Mucosa of descending colon (tissue), 3 donors: ENCODE data around the gene RAB7A. TPM values are rescaled to one million over a fixed set of nuclear protein-coding genes. Genes with fewer than 3 reads are reported as not detected.

Experiments used
- ATAC-seq: fragments of 200-7000 bp; cut with Tn5 transposase; one replicate; pipeline ENCODE4 v1.9.1; 2020; ENCODE audit warnings: mild to moderate bottlenecking, moderate library complexity
- DNase-seq, 3 donors: peaks; one replicate each; pipeline ENCODE4 v3.0.0-alpha.2; 2020
- H3K36me3 ChIP-seq: fragments of 200-600 bp; one replicate; pipeline ENCODE4 v1.8.0; 2021; ENCODE audit warnings: low read depth, mild to moderate bottlenecking
- H3K4me1 ChIP-seq: fragments of 200-600 bp; one replicate; pipeline ENCODE4 v1.8.0; 2021; ENCODE audit warnings: low read depth, mild to moderate bottlenecking
- H3K4me3 ChIP-seq: fragments of 200-600 bp; one replicate; pipeline ENCODE4 v1.8.0; 2021; ENCODE audit warnings: mild to moderate bottlenecking
- H3K9me3 ChIP-seq: fragments of 200-600 bp; one replicate; pipeline ENCODE4 v1.8.0; 2021; ENCODE audit warnings: mild to moderate bottlenecking
- intact Hi-C, 2 donors: fragments of 100-400 bp; cut with DNase I in 1 of 2; cut with micrococcal nuclease in 1 of 2; formaldehyde crosslinking; loops; one replicate each; pipeline versions ENCODE4 v1.11.0 to v1.11.1; 2022; cut with DNase I, micrococcal nuclease
- long read RNA-seq, 2 donors: library from polyadenylated mRNA; unstranded; transcript quantifications; one replicate each; pipeline ENCODE4 v2.0.0, GENCODE V29; 2019 to 2021
- total RNA-seq, 3 donors: library from RNA; stranded (reverse); fragmentation: NEBNext Ultra II Directional in 2 of 3; extraction: Animal tissue kit (Norgen Biotek cat#: 25700) in 2 of 3; gene quantifications; one replicate each; pipeline versions ENCODE4 v1.2.1 to v1.2.4, GENCODE V29; 2021 to 2023
- TF ChIP-seq, protein P1 (sequence below): fragments of 200-600 bp; IDR thresholded peaks from one replicate; pipeline ENCODE4 v1.8.0; 2022; ENCODE audit warnings: antibody characterized with exemption, mild to moderate bottlenecking
- donor health status: DM: no; HTN: no; CAD: no; lungs with moderate emphysema.
- donor health status: DM: no; HTN: no; CAD: no.
- donor health status: DM: no; HTN: yes; CAD: no.

Gene RAB7A
- 100 to 1,000 TPM; 237 to 302 (median 265) TPM for total RNA-seq
- long read RNA-seq, donor 1, transcript RAB7A-201 (6 exons, 2,244 nt) = major isoform, 154 of 181 reads
- long read RNA-seq, donor 1, partial matches to known transcripts = 5 of 181 reads
- long read RNA-seq, donor 1, other reads (novel, unspliced or antisense) = 20 of 181 reads
- long read RNA-seq, donor 2, transcript RAB7A-201 (6 exons, 2,244 nt) = major isoform, 75 of 138 reads
- long read RNA-seq, donor 2, partial matches to known transcripts = 55 of 138 reads
- long read RNA-seq, donor 2, other reads (novel, unspliced or antisense) = 6 of 138 reads

DNA sequence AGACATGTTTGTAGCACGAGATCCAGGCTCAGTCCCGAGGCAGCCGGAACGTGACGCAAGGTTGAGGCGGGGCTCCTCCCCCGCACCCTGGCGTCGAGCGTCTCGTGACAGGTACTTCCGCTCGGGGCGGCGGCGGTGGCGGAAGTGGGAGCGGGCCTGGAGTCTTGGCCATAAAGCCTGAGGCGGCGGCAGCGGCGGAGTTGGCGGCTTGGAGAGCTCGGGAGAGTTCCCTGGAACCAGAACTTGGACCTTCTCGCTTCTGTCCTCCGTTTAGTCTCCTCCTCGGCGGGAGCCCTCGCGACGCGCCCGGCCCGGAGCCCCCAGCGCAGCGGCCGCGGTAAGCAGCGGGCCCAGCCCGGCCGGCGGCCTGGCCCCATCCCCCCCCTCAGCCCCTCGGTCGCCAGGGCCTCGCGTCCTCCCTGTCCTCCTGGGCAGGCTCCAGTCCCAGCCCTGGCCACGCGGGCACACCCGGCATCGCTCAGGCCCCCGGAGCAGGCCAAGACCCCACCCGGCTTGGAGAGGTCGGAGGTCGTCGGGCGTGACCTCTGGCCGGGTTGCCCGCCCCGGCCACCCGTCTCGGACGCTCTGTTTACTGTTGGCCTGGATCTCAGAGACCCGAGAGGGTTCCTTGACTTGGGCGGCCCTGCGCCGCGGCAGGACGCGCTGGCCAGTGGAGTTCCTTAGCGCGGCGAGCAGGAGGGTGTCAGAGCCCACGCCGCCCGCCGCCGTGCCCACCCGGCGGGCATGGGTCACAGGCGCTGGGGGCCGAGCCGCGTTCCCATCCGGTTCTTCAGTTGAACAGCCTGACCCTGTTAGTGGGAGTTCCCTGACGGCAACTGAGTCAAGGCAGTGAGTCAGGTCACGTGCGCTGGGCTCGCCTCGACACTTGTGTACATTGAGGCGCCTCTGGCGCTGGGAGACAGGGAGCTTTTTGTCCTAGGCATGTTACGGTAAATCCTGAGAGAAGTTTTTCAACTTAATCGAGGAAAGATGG is at the start of gene RAB7A:
Gene RAB7A, plus strand, starts transcription at position 161 of the 994 bp plus-strand sequence. CDS start 69,185 bp downstream, outside the sequence.
- Histone ChIP-seq H3K9me3 (no peaks in the 10 kb centered on the region), H3K4me1 (peaks cover 10% of the 10 kb centered on the region), H3K36me3 (no peaks in the 10 kb centered on the region), H3K4me3 (peak within 1 kb of the TSS; percentile 100)
- TF ChIP-seq, protein P1, sequence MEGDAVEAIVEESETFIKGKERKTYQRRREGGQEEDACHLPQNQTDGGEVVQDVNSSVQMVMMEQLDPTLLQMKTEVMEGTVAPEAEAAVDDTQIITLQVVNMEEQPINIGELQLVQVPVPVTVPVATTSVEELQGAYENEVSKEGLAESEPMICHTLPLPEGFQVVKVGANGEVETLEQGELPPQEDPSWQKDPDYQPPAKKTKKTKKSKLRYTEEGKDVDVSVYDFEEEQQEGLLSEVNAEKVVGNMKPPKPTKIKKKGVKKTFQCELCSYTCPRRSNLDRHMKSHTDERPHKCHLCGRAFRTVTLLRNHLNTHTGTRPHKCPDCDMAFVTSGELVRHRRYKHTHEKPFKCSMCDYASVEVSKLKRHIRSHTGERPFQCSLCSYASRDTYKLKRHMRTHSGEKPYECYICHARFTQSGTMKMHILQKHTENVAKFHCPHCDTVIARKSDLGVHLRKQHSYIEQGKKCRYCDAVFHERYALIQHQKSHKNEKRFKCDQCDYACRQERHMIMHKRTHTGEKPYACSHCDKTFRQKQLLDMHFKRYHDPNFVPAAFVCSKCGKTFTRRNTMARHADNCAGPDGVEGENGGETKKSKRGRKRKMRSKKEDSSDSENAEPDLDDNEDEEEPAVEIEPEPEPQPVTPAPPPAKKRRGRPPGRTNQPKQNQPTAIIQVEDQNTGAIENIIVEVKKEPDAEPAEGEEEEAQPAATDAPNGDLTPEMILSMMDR = no peak
- intact Hi-C loops = no loop called here
- ATAC-seq (peak; percentile 99), DNase-seq (peak; percentile 98 to 99 (median 98))

DNA sequence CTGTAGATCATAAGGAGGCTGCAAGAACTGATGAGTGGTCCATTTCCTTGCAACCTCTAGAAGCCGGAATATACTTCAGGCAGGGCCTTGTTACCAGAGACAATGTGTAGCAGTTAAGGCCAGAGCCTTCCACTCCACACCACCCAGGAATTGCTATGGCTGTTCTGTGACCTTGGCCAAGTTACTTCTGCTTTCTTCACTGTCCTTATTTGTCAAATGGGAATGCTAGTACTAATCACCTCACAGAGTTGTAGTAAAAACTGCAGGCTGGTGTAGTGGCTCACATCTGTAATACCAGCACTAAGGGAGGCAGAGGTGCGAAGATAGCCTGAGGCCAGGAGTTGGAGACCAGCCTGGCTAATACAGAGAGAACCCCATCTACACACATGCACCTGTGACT is 46.6 kb upstream of the RAB7A start:
- intact Hi-C loops = no loop called here
- Histone ChIP-seq H3K36me3 (peaks cover 6% of the 10 kb centered on the region), H3K4me1 (no peaks in the 10 kb centered on the region), H3K4me3 (no peak overlapping the region), H3K9me3 (no peaks in the 10 kb centered on the region)
- TF ChIP-seq, protein P1 = no peak
- DNase-seq (no peak), ATAC-seq (no peak)

DNA sequence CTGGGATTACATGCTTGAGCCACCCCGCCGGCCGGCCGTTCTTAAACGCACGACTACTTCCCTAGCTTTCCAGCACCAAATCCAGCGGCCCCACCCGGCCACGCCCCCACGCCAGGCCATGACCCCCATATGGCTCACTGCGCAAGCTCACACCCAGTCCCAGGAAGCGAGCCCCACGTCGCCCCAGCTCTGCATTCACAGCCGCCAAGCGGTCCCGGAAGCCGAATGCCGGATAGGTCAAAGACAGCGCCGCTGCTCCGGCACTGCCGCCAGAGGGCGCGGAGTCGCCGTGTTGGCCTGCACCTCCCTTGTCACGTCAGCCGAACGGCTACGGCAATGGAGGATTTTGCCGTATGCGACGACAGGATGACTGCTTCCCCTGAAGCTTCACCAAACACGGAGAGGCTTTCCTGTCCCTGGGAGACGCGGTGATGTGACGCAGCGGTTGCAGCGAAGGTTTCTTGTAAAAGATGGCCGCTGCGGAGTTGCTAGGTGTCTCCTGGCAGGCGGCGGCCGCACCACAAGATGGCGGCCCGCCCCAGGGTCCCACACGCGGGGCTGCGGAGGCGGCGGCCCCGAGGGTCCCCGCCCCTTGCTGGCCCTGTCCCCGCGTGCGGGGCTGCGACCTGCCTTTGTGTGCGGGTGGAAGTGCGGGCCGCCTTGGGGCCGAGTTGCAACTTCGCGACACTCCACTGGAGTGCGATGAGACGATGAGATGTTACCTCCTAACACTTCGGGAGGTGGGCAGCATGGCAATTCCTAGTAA is 45.2 kb upstream of the RAB7A start:
- H3K9me3 ChIP-seq = no peaks in the 10 kb centered on the region
- intact Hi-C loops = no loop called here
- DNase-seq (peak; percentile 99 to 100 (median 99)), ATAC-seq (peak; percentile 98)
- TF ChIP-seq, protein P1 = peak; percentile 95
- H3K4me3 ChIP-seq = peak overlapping the region; percentile 51
- H3K4me1 ChIP-seq = no peaks in the 10 kb centered on the region
- H3K36me3 ChIP-seq = peaks cover 6% of the 10 kb centered on the region

DNA sequence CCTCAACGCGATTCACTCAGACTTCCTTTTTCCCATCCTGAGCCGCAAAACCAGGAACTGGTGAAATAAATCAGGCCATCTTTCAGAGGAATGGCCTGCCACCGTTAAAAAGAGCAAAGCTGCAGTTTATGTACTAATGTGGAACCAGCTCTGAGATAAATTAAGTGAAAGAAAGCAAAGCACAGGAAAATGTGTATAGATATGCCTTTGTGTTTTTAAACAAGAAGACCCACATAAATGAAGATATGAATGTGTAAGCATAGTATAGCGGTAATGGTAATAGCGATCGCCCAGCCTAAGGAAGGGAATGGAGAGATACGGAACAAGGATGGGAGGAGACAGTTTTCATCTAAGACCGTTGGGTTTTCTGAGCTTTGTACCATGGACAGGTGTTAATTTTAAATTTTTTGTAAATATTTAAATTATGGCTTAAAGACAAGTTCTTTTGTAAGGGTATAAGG is 44.6 kb upstream of the RAB7A start:
- Histone ChIP-seq H3K4me1 (no peaks in the 10 kb centered on the region), H3K36me3 (peaks cover 6% of the 10 kb centered on the region), H3K9me3 (no peaks in the 10 kb centered on the region), H3K4me3 (peak overlapping the region; percentile 51)
- ATAC-seq (peak; percentile 2), DNase-seq (no peak)
- TF ChIP-seq, protein P1 = no peak
- intact Hi-C loops = no loop called here

DNA sequence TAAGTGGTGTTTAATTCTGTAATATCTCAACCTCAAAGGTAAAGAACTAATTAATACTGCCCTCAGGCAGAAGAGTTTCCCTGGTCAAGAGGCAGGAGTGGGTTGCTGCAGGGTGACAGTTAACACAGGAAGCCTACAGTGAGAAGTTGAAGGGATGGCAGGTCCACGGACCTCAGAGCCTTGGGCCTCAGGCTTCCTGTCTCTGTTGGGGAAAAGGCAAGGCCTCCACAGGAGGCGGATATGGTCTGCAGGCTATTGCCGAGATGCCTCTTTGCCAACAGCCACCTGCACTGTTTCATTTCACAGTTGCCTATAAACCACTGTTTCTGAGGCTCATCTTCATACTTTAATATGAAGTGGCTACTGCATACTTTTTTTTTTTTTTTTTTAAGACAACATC is 42.0 kb upstream of the RAB7A start:
- DNase-seq (no peak), ATAC-seq (no peak)
- Histone ChIP-seq H3K4me3 (no peak overlapping the region), H3K9me3 (no peaks in the 10 kb centered on the region), H3K4me1 (no peaks in the 10 kb centered on the region), H3K36me3 (peaks cover 6% of the 10 kb centered on the region)
- intact Hi-C loops = no loop called here
- TF ChIP-seq, protein P1 = no peak
